GM12878 (cell line): Measurements from ENCODE around the gene GIPC1. TPM values are rescaled to one million over a fixed set of nuclear protein-coding genes. Genes with fewer than 3 reads are reported as not detected.

ENCODE experiments used
- ATAC-seq: fragments of 200-7000 bp; cut with Tn5 transposase; 3 replicates; pipeline ENCODE4 v1.9.1; 2020; ENCODE audit warnings: mild to moderate bottlenecking, moderate library complexity
- BruUV-seq: library from RNA; stranded (reverse); fragments of 400-500 nt; replicated peaks from 2 replicates; lab custom pipeline; 2021; lab: Mats Ljungman, UMichigan
- CTCF ChIA-PET: fragments of 300-600 bp; sonication (Branson Sonifier 250); formaldehyde crosslinking; extraction: SDS; loops from one replicate; lab custom pipeline; 2021; ENCODE audit warnings: inconsistent platforms; lab: Yijun Ruan, JAX
- POLR2A ChIA-PET: fragments of 350-600 bp; formaldehyde crosslinking; extraction: SDS; loops from one replicate; lab custom pipeline; 2021; ENCODE audit warnings: inconsistent platforms; lab: Charles Lee
- RAD21 ChIA-PET: fragments of 300-600 bp; sonication (Branson Sonifier 250); formaldehyde crosslinking; loops from one replicate; lab custom pipeline; 2023; ENCODE audit warnings: antibody characterized with exemption; ENCODE audit not compliant: unreplicated experiment; lab: Charles Lee
- SMC1A ChIA-PET: fragments of 300-600 bp; sonication (Branson Sonifier 250); formaldehyde crosslinking; loops from one replicate; lab custom pipeline; 2023; ENCODE audit not compliant: unreplicated experiment, uncharacterized antibody; lab: Charles Lee
- DNase-seq: peaks from one replicate; pipeline ENCODE4 v3.0.0-alpha.2; 2011; ENCODE audit warnings: low read depth, low spot score
- FAIRE-seq: peaks from 3 replicates; lab custom pipeline; 2011; peaks lifted over from hg19 to GRCh38; lab: Jason Lieb, UNC
- H2AFZ ChIP-seq: 2 replicates; pipeline ENCODE4 v1.6.0; 2011; ENCODE audit warnings: low read depth, low read length, control low read depth; ENCODE audit not compliant: control insufficient read depth
- H3K27ac ChIP-seq: 2 replicates; pipeline ENCODE4 v1.5.1; 2011; ENCODE audit warnings: control low read depth; ENCODE audit not compliant: control insufficient read depth, insufficient read depth
- H3K27me3 ChIP-seq, 2 experiments: replicated peaks in 1 of 2; 2 replicates each; pipeline versions ENCODE4 v1.6.0 to v1.6.1; 2011; ENCODE audit warnings: low read length in 1 of 2; ENCODE audit not compliant: control insufficient read depth in 2 of 2, insufficient read depth in 2 of 2
- H3K36me3 ChIP-seq, 2 experiments: 2 replicates each; pipeline ENCODE4 v1.5.1; 2011; ENCODE audit warnings: low read length in 1 of 2; ENCODE audit not compliant: control insufficient read depth in 2 of 2, insufficient read depth in 2 of 2
- H3K4me1 ChIP-seq: 2 replicates; pipeline ENCODE4 v1.6.1; 2011; ENCODE audit warnings: mild to moderate bottlenecking, low read length, moderate library complexity, mixed read lengths; ENCODE audit not compliant: control insufficient read depth, insufficient read depth
- H3K4me2 ChIP-seq: 2 replicates; pipeline ENCODE4 v1.6.0; 2011; ENCODE audit warnings: control low read depth; ENCODE audit not compliant: control insufficient read depth, insufficient read depth
- H3K4me3 ChIP-seq: fragments of 200-600 bp; sonication (generic); 2 replicates; pipeline ENCODE4 v1.5.1; 2016
- H3K79me2 ChIP-seq: 2 replicates; pipeline ENCODE4 v1.6.0; 2011; ENCODE audit warnings: low read length; ENCODE audit not compliant: control insufficient read depth, insufficient read depth
- H3K9ac ChIP-seq: 2 replicates; pipeline ENCODE4 v1.8.0; 2011; ENCODE audit warnings: low read length, control low read depth, mixed read lengths; ENCODE audit not compliant: control insufficient read depth, insufficient read depth
- H3K9me3 ChIP-seq: replicated peaks from 3 replicates; pipeline ENCODE4 v1.5.1; 2011; ENCODE audit warnings: mild to moderate bottlenecking, low read length; ENCODE audit not compliant: control insufficient read depth, insufficient read depth
- H4K20me1 ChIP-seq: 2 replicates; pipeline ENCODE4 v1.6.0; 2011; ENCODE audit not compliant: control insufficient read depth, insufficient read depth
- ASH2L ChIP-seq: fragments of 300-600, 200-600 bp; sonication (generic); IDR thresholded peaks from 2 replicates; pipeline ENCODE4 v1.6.1; 2017; ENCODE audit warnings: low read depth, mild to moderate bottlenecking, borderline replicate concordance
- IRF5 ChIP-seq: fragments of 450-650 bp; IDR thresholded peaks from 2 replicates; pipeline ENCODE4 v1.6.1; 2017; ENCODE audit warnings: borderline replicate concordance
- MEF2A ChIP-seq: IDR thresholded peaks from 2 replicates; pipeline ENCODE4 v1.6.1; 2011; ENCODE audit warnings: low read depth, mild to moderate bottlenecking, low read length, moderate library complexity; ENCODE audit not compliant: insufficient read depth
- NFIC ChIP-seq: IDR thresholded peaks from 2 replicates; pipeline ENCODE4 v1.6.1; 2012; ENCODE audit warnings: low read depth, mild to moderate bottlenecking, inconsistent platforms, low read length, moderate library complexity
- RCOR1 ChIP-seq: conservative IDR thresholded peaks from 2 replicates; pipeline ENCODE4 v1.6.1; 2012; ENCODE audit warnings: low read depth, low read length, improper control_type of control experiment
- SRF ChIP-seq, 2 experiments: IDR thresholded peaks; 2 replicates each; pipeline ENCODE4 v1.6.1; 2011; ENCODE audit warnings: low read depth in 2 of 2, low read length in 2 of 2, mild to moderate bottlenecking in 1 of 2, moderate library complexity in 1 of 2
- ZNF687 ChIP-seq: fragments of 450-650 bp; IDR thresholded peaks from 2 replicates; pipeline ENCODE4 v1.6.1; 2017; ENCODE audit warnings: mild to moderate bottlenecking, moderate library complexity
- WGBS: methylation state at CpG from one replicate; pipeline ENCODE4 v1.1.6; 2016; ENCODE audit warnings: low lambda C conversion rate; ENCODE audit not compliant: insufficient replicate concordance, insufficient coverage; ENCODE audit errors: missing lambda C conversion rate; 5-methylcytosine and 5-hydroxymethylcytosine counted together
- in situ Hi-C: fragments of 300-500 bp; cut with MboI; formaldehyde crosslinking; loops from 9 replicates; pipeline ENCODE4 v1.14.3; 2018; ENCODE audit warnings: mixed read lengths
- intact Hi-C: fragments of 100-400 bp; cut with micrococcal nuclease; formaldehyde crosslinking; loops from one replicate; pipeline ENCODE4 v1.14.2; 2022; ENCODE audit not compliant: unreplicated experiment
- polyA plus RNA-seq, 11 experiments: library from polyadenylated mRNA; depleted of rRNA in 4 of 11; unstranded in 6 of 11; stranded (reverse) in 5 of 11; fragments of >200 nt; fragmentation: Nextera tagmentation in 4 of 11; fragmentation: Illumina TruSeq in 1 of 11; extraction: Ambion mirVana in 4 of 11; extraction: Trizol in 1 of 11; gene quantifications; 1 replicate in 1 of 11; 2 replicates in 10 of 11; pipeline versions ENCODE4 v1.2.1 to v1.2.3, GENCODE V29; 2011 to 2016; ENCODE audit warnings: inconsistent platforms in 2 of 11, missing spikeins in 2 of 11, low read depth in 1 of 11
- total RNA-seq, 4 experiments: library from RNA; depleted of rRNA in 3 of 4; stranded (reverse); fragments of >200 nt in 3 of 4; fragmentation: Illumina TruSeq in 1 of 4; extraction: Trizol in 1 of 4; gene quantifications; 2 replicates each; pipeline versions ENCODE4 v1.2.1 to v1.2.3, GENCODE V29; 2013 to 2021

Gene GIPC1
- total and polyA plus RNA-seq, 10 of the 15 experiments (the other 5 are each of a cell fraction or from before 2014, with no cell fraction given), result 0.47 to 24.1 (median 13.6) TPM

- WGBS, result 96% methylated on average over 5 of the region's 5 CpGs
- RAD21 ChIA-PET, result no interaction called here
- TF ChIP-seq MEF2A, result no peak
- no peak for TF ChIP-seq NFIC
- no peak for TF ChIP-seq IRF5
- TF ChIP-seq ASH2L, result no peak
- no peak for TF ChIP-seq ZNF687
- no peak for TF ChIP-seq RCOR1
- TF ChIP-seq SRF (IDR thresholded peaks at IDR 0.05; ENCODE audit: low read depth in 2 of 2, low read length in 2 of 2), result no peak
- TF ChIP-seq, all 136 proteins: peak for 0
- peaks cover 17% of the 10 kb centered on the region for H3K79me2 ChIP-seq
- peaks cover 0 to 5% of the 10 kb centered on the region in 2 experiments; a peak in 1 of 4 replicates for H3K36me3 ChIP-seq
- no peaks in the 10 kb centered on the region for H3K27me3 ChIP-seq
- intact Hi-C loops (no loop called here), in situ Hi-C loops (no loop called here)
- no peak overlapping the region for H3K4me2 ChIP-seq
- H2AFZ ChIP-seq, result no peak overlapping the region
- H3K9ac ChIP-seq, result no peak overlapping the region
- H3K4me1 ChIP-seq, result peaks cover 5% of the 10 kb centered on the region; the same call in 1 of the 2 replicates
- no peaks in the 10 kb centered on the region for H3K9me3 ChIP-seq
- SMC1A ChIA-PET, result no interaction called here
- H3K27ac ChIP-seq, result no peak overlapping the region
- BruUV-seq, result no TSS peak
- ATAC-seq (no peak), FAIRE-seq (no peak), DNase-seq (no peak)
- POLR2A ChIA-PET, result no interaction called here
- H4K20me1 ChIP-seq, result no peaks in the 10 kb centered on the region
- CTCF ChIA-PET, result interaction anchor here (2.5 kb wide), 1 partner anchor 24 kb away, joined by 8 read pairs; no protein-coding TSS in a partner anchor
- H3K4me3 ChIP-seq, result no peak overlapping the region
Measured at GRCh38 chr19:14533450-14533849, 37.5 kb upstream of the GIPC1 start.
